ENCODE results near the gene DAZAP2. TPM values are rescaled to one million over a fixed set of nuclear protein-coding genes. Genes with fewer than 3 reads are reported as not detected.
"Not testable (repeated sequence)": the region's sequence is repeated elsewhere in the genome, so short reads cannot be mapped to it uniquely, and the experiment has no call there.

The DAZAP2 gene
- total RNA-seq, 2 donors from 2014 or later: 208 to 344 TPM

DNA sequence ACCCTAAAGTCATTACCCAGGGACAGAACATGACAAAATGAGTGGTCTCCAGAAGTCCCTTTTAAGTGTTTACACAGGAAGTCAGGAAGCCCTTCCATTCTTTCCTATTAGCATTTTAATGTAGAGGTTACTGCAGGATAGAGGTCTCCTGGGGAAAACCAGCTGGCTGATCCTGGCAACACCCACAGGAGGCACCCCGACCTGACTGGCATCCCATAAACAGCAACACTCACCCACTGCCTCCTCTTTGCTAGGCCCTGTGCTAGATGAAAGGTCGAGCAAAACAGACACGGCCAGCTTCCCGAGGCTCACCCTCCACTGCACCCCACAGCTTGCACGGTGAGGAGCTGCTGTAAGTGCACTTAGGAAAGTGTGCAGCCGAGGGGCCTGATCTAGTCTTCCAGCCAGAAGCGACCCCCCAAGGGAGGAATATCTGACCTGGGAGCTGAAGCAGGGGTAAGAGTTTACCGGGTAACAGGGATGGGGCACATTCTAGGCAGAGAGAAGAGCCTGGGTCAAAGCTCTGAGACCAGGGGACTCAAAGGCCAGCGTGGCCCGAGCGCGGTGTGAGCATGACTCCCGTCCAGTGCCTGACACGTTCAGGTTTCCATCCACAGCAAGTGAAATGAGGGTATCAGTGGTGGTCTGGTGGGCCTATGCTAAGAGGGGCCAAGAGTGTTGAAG is 9.0 kb downstream of the DAZAP2 start:
- Histone ChIP-seq H3K27ac (no peak overlapping the region), H3K27me3 (replicated peaks; ENCODE audit: insufficient read depth) (no peaks in the 10 kb centered on the region), H3K36me3 (no peaks in the 10 kb centered on the region), H3K4me3 (no peak overlapping the region), H3K4me1 (ENCODE audit: control insufficient read depth in 1 of 2, low read depth in 2 of 2) (peaks cover 0 to 4% of the 10 kb centered on the region in 2 donors), H3K9me3 (no peaks in the 10 kb centered on the region)
- ATAC-seq (ENCODE audit: insufficient number of reproducible peaks, low FRiP score, low read depth): no peak
- no peak for DNase-seq (ENCODE audit: low spot score)
- TF ChIP-seq, protein P1, sequence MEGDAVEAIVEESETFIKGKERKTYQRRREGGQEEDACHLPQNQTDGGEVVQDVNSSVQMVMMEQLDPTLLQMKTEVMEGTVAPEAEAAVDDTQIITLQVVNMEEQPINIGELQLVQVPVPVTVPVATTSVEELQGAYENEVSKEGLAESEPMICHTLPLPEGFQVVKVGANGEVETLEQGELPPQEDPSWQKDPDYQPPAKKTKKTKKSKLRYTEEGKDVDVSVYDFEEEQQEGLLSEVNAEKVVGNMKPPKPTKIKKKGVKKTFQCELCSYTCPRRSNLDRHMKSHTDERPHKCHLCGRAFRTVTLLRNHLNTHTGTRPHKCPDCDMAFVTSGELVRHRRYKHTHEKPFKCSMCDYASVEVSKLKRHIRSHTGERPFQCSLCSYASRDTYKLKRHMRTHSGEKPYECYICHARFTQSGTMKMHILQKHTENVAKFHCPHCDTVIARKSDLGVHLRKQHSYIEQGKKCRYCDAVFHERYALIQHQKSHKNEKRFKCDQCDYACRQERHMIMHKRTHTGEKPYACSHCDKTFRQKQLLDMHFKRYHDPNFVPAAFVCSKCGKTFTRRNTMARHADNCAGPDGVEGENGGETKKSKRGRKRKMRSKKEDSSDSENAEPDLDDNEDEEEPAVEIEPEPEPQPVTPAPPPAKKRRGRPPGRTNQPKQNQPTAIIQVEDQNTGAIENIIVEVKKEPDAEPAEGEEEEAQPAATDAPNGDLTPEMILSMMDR (IDR thresholded peaks at IDR 0.05): no peak

DNA sequence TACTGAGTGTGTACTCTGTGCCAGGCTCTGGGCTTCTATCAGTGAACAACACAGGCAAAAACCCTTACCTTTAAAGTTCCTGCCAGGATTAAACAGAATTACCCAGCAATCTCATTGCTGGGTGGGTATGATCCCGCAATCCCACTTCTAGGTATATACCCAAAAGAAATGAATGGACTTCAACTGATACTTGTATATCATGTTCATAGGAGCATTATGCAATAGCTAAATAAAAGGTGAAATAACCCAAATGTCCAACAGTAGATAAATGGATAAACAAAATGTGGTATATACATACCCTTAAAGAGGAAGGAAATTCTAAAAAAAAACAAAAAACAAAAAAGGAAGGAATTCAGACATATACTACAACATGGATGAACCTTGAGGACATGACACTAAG is 14.7 kb downstream of the DAZAP2 start:
- DNase-seq (ENCODE audit: low spot score) (no peak), ATAC-seq (ENCODE audit: insufficient number of reproducible peaks, low FRiP score, low read depth) (no peak)
- no peaks in the 10 kb centered on the region for H3K4me1 ChIP-seq (ENCODE audit: control insufficient read depth in 1 of 2, low read depth in 2 of 2)
- H3K27me3 ChIP-seq (replicated peaks; ENCODE audit: insufficient read depth): no peaks in the 10 kb centered on the region
- no peaks in the 10 kb centered on the region for H3K36me3 ChIP-seq
- H3K4me3 ChIP-seq: no peak overlapping the region
- TF ChIP-seq, protein P1 (IDR thresholded peaks at IDR 0.05): no peak
- H3K9me3 ChIP-seq: no peaks in the 10 kb centered on the region
- no peak overlapping the region for H3K27ac ChIP-seq

DNA sequence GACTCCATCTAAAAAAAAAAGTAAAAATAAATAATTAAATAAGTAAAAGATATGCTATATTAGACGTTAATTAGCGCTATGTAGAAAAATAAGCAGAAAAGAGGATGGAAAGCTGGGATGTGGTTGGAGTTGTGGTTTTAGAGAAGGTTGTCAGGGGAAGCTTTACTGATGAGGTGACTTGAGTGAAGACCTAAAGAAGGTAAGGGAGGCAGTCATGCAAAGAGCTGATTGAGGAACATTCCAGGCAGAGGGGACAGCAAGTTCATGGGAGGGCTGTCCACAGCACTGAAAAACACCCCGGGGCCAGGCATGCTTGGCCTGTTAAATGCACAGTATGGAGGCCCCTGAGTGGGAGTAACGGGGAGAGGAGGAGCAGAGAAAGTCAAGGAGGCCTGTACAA is 15.9 kb downstream of the DAZAP2 start:
- Histone ChIP-seq H3K27me3 (replicated peaks; ENCODE audit: insufficient read depth) (no peaks in the 10 kb centered on the region), H3K4me1 (ENCODE audit: control insufficient read depth in 1 of 2, low read depth in 2 of 2) (no peaks in the 10 kb centered on the region), H3K36me3 (no peaks in the 10 kb centered on the region), H3K4me3 (no peak overlapping the region), H3K9me3 (no peaks in the 10 kb centered on the region), H3K27ac (no peak overlapping the region)
- DNase-seq (ENCODE audit: low spot score) (no peak), ATAC-seq (ENCODE audit: insufficient number of reproducible peaks, low FRiP score, low read depth) (no peak)
- TF ChIP-seq, protein P1 (IDR thresholded peaks at IDR 0.05): no peak

DNA sequence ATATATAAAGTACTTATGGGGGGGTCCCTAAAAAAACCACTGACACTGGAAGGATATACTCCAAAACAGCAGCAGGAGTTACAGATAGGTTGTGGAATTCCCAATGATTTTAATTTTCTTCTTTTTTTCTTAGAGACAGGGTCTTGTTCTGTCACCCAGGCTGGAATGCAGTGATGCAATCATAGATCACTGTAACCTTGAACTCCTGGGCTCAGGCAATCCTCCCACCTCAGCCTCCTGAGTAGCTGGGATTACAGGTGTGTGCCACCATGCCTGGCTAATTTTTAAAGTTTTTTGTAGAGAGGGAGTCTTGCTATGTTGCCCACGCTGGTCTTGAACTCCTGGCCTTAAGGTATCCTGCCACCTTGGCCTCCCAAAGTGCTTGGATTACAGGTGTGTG is 21.0 kb downstream of the DAZAP2 start:
- not testable (repeated sequence) for DNase-seq (ENCODE audit: low spot score); H3K4me3 ChIP-seq; H3K27me3 ChIP-seq (replicated peaks; ENCODE audit: insufficient read depth); H3K36me3 ChIP-seq; H3K27ac ChIP-seq; H3K9me3 ChIP-seq; H3K4me1 ChIP-seq (ENCODE audit: control insufficient read depth in 1 of 2, low read depth in 2 of 2); ATAC-seq (ENCODE audit: insufficient number of reproducible peaks, low FRiP score, low read depth)

DNA sequence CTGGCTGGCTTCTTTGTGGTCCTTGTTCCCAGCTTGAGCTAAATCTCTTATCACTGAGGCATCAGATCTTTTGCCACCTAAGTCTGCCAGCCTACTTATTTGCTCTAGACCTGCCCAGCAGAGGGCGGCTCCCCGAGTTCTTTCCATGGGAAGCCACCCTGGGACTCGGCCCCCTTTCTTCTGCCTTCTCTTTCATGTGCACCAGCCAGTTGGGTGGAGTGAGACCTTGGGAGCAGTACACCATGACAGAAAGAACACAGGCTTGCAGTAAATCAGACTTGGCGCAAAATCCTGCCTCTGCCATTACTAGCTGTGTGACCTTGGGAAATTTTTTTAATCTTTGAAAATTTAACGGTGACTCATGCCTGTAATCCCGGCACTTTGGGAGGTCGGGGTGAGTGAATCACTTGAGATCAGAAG is 24.1 kb downstream of the DAZAP2 start:
- Histone ChIP-seq H3K27me3 (replicated peaks; ENCODE audit: insufficient read depth) (no peaks in the 10 kb centered on the region), H3K36me3 (no peaks in the 10 kb centered on the region), H3K4me1 (ENCODE audit: control insufficient read depth in 1 of 2, low read depth in 2 of 2) (no peaks in the 10 kb centered on the region), H3K4me3 (no peak overlapping the region), H3K9me3 (no peaks in the 10 kb centered on the region), H3K27ac (no peak overlapping the region)
- ATAC-seq (ENCODE audit: insufficient number of reproducible peaks, low FRiP score, low read depth) (no peak), DNase-seq (ENCODE audit: low spot score) (no peak)
- TF ChIP-seq, protein P1 (IDR thresholded peaks at IDR 0.05): no peak

DNA sequence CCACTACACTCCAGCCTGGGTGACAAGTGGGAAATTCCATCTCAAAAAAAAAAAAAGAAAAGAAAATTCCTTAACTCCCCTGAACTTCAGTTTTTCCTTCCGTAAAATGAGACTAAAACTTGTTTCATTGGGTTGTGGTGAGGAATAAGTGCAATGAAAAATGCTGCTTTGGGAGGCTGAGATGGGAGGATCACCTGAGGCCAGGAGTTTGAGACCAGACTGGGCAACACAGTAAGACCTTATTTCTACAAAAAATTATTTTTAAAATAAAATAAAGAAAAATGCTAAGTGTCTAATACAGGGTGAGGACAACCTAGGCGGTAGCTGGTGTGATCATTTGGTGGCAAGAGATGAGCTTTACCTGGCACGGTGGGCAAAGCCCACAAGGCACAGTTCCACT is 24.7 kb downstream of the DAZAP2 start:
- Histone ChIP-seq H3K27me3 (replicated peaks; ENCODE audit: insufficient read depth) (no peaks in the 10 kb centered on the region), H3K36me3 (no peaks in the 10 kb centered on the region), H3K4me1 (ENCODE audit: control insufficient read depth in 1 of 2, low read depth in 2 of 2) (no peaks in the 10 kb centered on the region), H3K4me3 (no peak overlapping the region), H3K27ac (no peak overlapping the region), H3K9me3 (no peaks in the 10 kb centered on the region)
- no peak for DNase-seq (ENCODE audit: low spot score)
- no peak for ATAC-seq (ENCODE audit: insufficient number of reproducible peaks, low FRiP score, low read depth)
- TF ChIP-seq, protein P1 (IDR thresholded peaks at IDR 0.05): no peak
